HG03439 (cell line): ENCODE results near the gene IFITM1.
"Not testable (repeated sequence)": the region's sequence is repeated elsewhere in the genome, so short reads cannot be mapped to it uniquely, and the experiment has no call there.

ENCODE experiments used
- ATAC-seq: cut with Tn5 transposase; IDR thresholded peaks from one replicate; pipeline ENCODE4 v1.9.1; 2021; ENCODE audit warnings: mild to moderate bottlenecking, moderate library complexity; ENCODE audit not compliant: unreplicated experiment

Gene IFITM1

GRCh38 chr11:362642-363442 is 49.0 kb downstream of the IFITM1 start:
- no peak for ATAC-seq

- not testable (repeated sequence) for ATAC-seq
Observed at GRCh38 chr11:363443-363805, 49.6 kb downstream of the IFITM1 start.

- no peak for ATAC-seq
Observed at GRCh38 chr11:363948-364761, 50.3 kb downstream of the IFITM1 start.
